ENCODE results near the gene LPCAT3. TPM values are rescaled to one million over a fixed set of nuclear protein-coding genes. Genes with fewer than 3 reads are reported as not detected.

Gene LPCAT3
- total RNA-seq, 1 donor from 2014 or later, result 7.9 TPM

DNA sequence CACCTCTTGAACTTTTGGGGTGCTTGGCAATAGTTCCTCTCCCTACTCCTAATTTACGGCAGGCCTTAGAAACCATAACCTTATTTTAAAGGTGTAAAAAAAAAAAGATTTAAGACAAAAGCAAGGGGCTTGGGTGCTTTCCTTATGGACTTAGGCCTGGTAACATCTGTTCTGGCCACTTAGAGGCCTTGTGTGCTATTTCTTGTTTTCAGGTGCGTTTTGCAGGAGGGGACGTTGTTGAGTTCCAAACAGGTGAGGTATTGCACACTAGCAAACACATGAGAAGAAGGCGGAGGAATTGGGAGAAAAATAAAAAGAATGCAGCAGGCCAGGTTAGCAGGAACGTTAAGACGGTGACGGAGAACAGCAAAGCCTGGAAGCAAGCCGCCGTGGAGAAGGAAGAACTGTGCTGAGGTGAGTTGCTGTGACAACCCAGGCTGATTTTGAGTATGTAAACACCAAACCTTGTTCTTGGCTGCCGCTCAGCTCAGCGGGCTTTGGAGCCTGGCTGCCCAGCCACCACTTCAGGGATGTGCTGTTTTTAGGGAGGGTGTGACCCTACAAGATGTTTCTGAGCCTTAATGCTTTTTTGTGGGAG, 30.2 kb downstream of the LPCAT3 start:
- no peaks in the 10 kb centered on the region for H3K27me3 ChIP-seq (ENCODE audit: control insufficient read depth, insufficient read depth, low read length)
- FAIRE-seq (no peak), DNase-seq (ENCODE audit: low read depth) (peak; percentile 46)
- TF ChIP-seq, protein P1, sequence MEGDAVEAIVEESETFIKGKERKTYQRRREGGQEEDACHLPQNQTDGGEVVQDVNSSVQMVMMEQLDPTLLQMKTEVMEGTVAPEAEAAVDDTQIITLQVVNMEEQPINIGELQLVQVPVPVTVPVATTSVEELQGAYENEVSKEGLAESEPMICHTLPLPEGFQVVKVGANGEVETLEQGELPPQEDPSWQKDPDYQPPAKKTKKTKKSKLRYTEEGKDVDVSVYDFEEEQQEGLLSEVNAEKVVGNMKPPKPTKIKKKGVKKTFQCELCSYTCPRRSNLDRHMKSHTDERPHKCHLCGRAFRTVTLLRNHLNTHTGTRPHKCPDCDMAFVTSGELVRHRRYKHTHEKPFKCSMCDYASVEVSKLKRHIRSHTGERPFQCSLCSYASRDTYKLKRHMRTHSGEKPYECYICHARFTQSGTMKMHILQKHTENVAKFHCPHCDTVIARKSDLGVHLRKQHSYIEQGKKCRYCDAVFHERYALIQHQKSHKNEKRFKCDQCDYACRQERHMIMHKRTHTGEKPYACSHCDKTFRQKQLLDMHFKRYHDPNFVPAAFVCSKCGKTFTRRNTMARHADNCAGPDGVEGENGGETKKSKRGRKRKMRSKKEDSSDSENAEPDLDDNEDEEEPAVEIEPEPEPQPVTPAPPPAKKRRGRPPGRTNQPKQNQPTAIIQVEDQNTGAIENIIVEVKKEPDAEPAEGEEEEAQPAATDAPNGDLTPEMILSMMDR (IDR thresholded peaks at IDR 0.05; ENCODE audit: insufficient read depth, low read length, severe bottlenecking), result no peak
- H3K4me3 ChIP-seq (ENCODE audit: low read depth, low read length), result no peak overlapping the region
- peaks cover 3% of the 10 kb centered on the region for H3K36me3 ChIP-seq (ENCODE audit: control insufficient read depth, insufficient read depth, low read length)

DNA sequence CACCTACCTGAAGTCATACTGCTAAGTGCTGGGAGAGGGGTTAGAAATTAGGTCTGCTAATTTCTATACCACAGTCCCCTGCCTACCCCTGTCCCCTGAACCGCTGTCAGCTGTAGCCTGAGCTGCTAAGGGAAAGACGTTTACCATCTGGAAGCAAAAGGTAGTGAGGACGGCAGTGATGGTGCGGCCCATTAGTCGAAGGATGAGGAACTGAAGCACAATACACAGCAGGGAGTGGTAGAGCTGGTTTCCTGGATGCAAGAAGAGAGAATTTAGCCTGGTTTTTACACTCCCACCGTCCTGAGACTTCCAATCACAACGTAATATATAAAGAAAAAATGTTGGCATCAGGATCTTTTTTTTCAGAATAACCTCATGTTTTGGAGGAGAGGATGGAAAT, 35.7 kb downstream of the LPCAT3 start:
- TF ChIP-seq, protein P1 (IDR thresholded peaks at IDR 0.05; ENCODE audit: insufficient read depth, low read length, severe bottlenecking), result no peak
- DNase-seq (ENCODE audit: low read depth), result no peak
- Histone ChIP-seq H3K27me3 (ENCODE audit: control insufficient read depth, insufficient read depth, low read length) (no peaks in the 10 kb centered on the region), H3K36me3 (ENCODE audit: control insufficient read depth, insufficient read depth, low read length) (peaks cover 12% of the 10 kb centered on the region), H3K4me3 (ENCODE audit: low read depth, low read length) (no peak overlapping the region)
- no peak for FAIRE-seq

DNA sequence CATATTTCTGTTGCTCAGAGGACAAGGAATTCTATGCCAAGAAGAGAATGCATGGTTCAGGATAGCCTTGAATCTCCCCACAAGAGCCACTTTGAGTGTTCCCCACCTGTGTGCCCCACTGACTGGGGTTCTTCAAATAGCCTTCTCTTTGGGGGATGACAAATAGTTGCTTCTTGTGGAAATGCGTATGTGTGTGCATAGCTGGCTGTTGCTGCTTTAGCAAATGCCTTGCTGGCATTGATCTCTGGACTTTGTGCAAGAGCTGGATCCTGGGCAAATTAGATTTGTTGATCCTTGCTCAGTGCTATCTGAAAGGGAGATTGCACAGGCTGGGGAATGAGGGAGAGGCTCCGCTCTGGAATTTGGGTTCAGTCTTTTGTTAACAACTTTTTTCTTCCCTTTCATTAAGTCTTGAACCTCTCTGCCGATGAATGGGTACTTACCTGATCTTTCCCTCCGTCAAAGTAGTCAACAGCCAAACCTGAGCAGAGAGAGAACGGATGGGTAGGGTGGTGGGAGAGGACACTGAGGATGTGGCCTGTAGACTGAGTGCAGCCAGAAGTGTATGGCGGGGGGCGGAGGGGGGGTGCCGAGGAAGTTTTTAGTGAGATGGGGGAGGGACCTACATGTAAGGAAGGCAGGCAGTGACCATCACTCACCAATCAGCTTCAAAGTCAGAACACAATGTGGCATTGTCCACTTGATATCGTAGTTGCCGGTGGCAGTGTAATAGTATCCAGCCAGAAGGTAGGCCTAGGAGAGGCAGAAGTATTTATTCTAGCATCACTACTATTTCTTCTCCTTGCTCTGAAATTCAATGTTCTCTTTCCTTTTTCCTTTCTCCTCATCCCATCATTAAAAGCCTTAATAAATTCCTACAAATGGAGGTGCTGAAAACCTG, 36.9 kb downstream of the LPCAT3 start:
- no peak for DNase-seq (ENCODE audit: low read depth)
- peak; percentile 55 for FAIRE-seq
- H3K4me3 ChIP-seq (ENCODE audit: low read depth, low read length), result no peak overlapping the region
- H3K27me3 ChIP-seq (ENCODE audit: control insufficient read depth, insufficient read depth, low read length), result no peaks in the 10 kb centered on the region
- TF ChIP-seq, protein P1 (IDR thresholded peaks at IDR 0.05; ENCODE audit: insufficient read depth, low read length, severe bottlenecking), result no peak
- peaks cover 16% of the 10 kb centered on the region for H3K36me3 ChIP-seq (ENCODE audit: control insufficient read depth, insufficient read depth, low read length)

DNA sequence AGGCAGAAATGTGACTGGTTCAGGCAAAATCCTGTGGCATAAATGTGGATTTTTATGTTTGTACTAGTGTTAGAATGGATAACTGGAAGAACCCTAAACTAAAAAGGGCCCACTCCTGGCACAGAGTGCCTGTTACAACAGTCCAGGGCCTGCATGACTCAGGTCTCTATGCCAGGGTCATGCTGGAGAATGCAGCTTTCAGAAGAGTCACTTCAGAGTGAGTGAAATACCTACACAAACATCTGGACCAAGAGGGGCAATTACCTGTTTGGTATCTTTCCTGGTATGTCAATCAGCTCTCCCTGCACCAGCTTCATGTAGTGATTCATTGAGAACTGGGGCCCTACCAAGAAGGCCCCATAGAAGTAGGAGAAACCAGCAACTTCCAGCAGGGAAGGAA, 37.5 kb downstream of the LPCAT3 start:
- DNase-seq (ENCODE audit: low read depth) (peak; percentile 48), FAIRE-seq (no peak)
- peaks cover 17% of the 10 kb centered on the region for H3K36me3 ChIP-seq (ENCODE audit: control insufficient read depth, insufficient read depth, low read length)
- H3K4me3 ChIP-seq (ENCODE audit: low read depth, low read length), result no peak overlapping the region
- H3K27me3 ChIP-seq (ENCODE audit: control insufficient read depth, insufficient read depth, low read length), result no peaks in the 10 kb centered on the region
- TF ChIP-seq, protein P1 (IDR thresholded peaks at IDR 0.05; ENCODE audit: insufficient read depth, low read length, severe bottlenecking), result no peak

DNA sequence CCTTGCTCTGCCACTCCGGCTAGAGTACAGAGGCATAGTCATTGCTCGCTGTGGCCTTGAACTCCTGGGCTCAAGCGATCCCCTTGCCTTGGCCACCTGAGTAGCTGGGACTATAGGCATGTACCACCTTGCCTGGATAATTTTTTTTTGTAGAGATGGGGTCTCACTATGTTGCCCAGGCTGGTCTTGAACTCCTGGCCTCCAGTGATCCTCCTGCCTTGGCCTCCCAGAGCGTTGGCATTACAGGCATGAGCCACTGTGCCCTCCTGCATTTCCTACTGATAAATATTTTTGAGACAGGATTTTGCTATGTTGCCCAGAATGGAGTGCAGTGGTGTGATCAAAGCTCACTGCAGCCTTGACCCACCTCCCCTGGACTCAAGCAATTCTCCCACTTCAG, 38.2 kb downstream of the LPCAT3 start:
- Histone ChIP-seq H3K4me3 (ENCODE audit: low read depth, low read length) (no peak overlapping the region), H3K27me3 (ENCODE audit: control insufficient read depth, insufficient read depth, low read length) (no peaks in the 10 kb centered on the region), H3K36me3 (ENCODE audit: control insufficient read depth, insufficient read depth, low read length) (peaks cover 21% of the 10 kb centered on the region)
- FAIRE-seq, result no peak
- no peak for DNase-seq (ENCODE audit: low read depth)
- TF ChIP-seq, protein P1 (IDR thresholded peaks at IDR 0.05; ENCODE audit: insufficient read depth, low read length, severe bottlenecking), result no peak
